PC-3 (cell line): ENCODE results near the gene APOD. TPM values are rescaled to one million over a fixed set of nuclear protein-coding genes. Genes with fewer than 3 reads are reported as not detected.
"Not testable (repeated sequence)": the region's sequence is repeated elsewhere in the genome, so short reads cannot be mapped to it uniquely, and the experiment has no call there.

Source experiments
- ATAC-seq: fragments of 200-7000 bp; cut with Tn5 transposase; 2 replicates; pipeline ENCODE4 v1.9.1; 2020; ENCODE audit warnings: mild to moderate bottlenecking, moderate library complexity
- BruUV-seq: library from RNA; stranded (reverse); fragments of 400-500 nt; replicated peaks from 2 replicates; lab custom pipeline; 2021; lab: Mats Ljungman, UMichigan
- CTCF ChIA-PET: fragments of 300-600 bp; sonication (Branson Sonifier 250); formaldehyde crosslinking; loops from one replicate; lab custom pipeline; 2022; ENCODE audit warnings: antibody characterized with exemption; lab: Charles Lee
- POLR2A ChIA-PET: fragments of 300-600 bp; sonication (Branson Sonifier 250); formaldehyde crosslinking; loops from one replicate; lab custom pipeline; 2022; ENCODE audit warnings: antibody characterized with exemption; ENCODE audit not compliant: unreplicated experiment; lab: Charles Lee
- DNase-seq: peaks from one replicate; pipeline ENCODE4 v3.0.0-alpha.2; 2015
- H2AFZ ChIP-seq: fragments of 300-600 bp; sonication (generic); 2 replicates; pipeline ENCODE4 v1.6.0; 2016; ENCODE audit warnings: antibody characterized with exemption, low read length
- H3F3A ChIP-seq: fragments of 300-600 bp; sonication (generic); one replicate; pipeline ENCODE4 v1.6.0; 2017; ENCODE audit warnings: antibody characterized with exemption, low read length, control low read depth, mild to moderate bottlenecking; ENCODE audit not compliant: unreplicated experiment
- H3K27ac ChIP-seq: fragments of 300-600 bp; sonication (generic); 2 replicates; pipeline ENCODE4 v1.5.1; 2016; ENCODE audit warnings: mild to moderate bottlenecking, low read length
- H3K27me3 ChIP-seq: fragments of 300-600 bp; sonication (generic); 2 replicates; pipeline ENCODE4 v1.6.1; 2016; ENCODE audit warnings: low read length, mixed read lengths
- H3K36me3 ChIP-seq: fragments of 300-600 bp; sonication (generic); 2 replicates; pipeline ENCODE4 v1.6.1; 2016; ENCODE audit warnings: low read depth, mixed run types, low read length, mixed read lengths
- H3K4me1 ChIP-seq: fragments of 300-600 bp; sonication (generic); 2 replicates; pipeline ENCODE4 v1.5.1; 2016; ENCODE audit warnings: low read length; ENCODE audit not compliant: insufficient read depth
- H3K4me2 ChIP-seq: fragments of 300-600 bp; sonication (generic); 2 replicates; pipeline ENCODE4 v1.6.0; 2016; ENCODE audit warnings: low read length
- H3K4me3 ChIP-seq: fragments of 300-600 bp; sonication (generic); 2 replicates; pipeline ENCODE4 v1.5.1; 2016; ENCODE audit warnings: mild to moderate bottlenecking, low read length, mixed read lengths
- H3K79me2 ChIP-seq: fragments of 300-600 bp; sonication (generic); 2 replicates; pipeline ENCODE4 v1.6.1; 2017; ENCODE audit warnings: low read length, mixed read lengths
- H3K9ac ChIP-seq: fragments of 300-600 bp; sonication (generic); 2 replicates; pipeline ENCODE4 v1.6.0; 2016; ENCODE audit warnings: mild to moderate bottlenecking, low read length
- H3K9me2 ChIP-seq: fragments of 300-600 bp; sonication (generic); replicated peaks from 2 replicates; pipeline ENCODE4 v1.6.1; 2016; ENCODE audit warnings: mixed run types, low read length, mixed read lengths
- H3K9me3 ChIP-seq: fragments of 300-600 bp; sonication (generic); 2 replicates; pipeline ENCODE4 v1.6.1; 2016; ENCODE audit warnings: low read length, mixed read lengths
- H4K20me1 ChIP-seq: fragments of 300-600 bp; sonication (generic); 2 replicates; pipeline ENCODE4 v1.6.1; 2016; ENCODE audit warnings: low read length, mixed read lengths
- intact Hi-C: fragments of 100-400 bp; cut with micrococcal nuclease; formaldehyde crosslinking; loops from 2 replicates; pipeline ENCODE4 v1.9.0; 2023
- total RNA-seq: library from RNA; depleted of rRNA; stranded (reverse); fragments of >200 nt; gene quantifications from 2 replicates; pipeline ENCODE4 v1.2.3, GENCODE V29; 2014

Gene APOD
- total RNA-seq, 1 experiment from 2014 or later = not detected

DNA sequence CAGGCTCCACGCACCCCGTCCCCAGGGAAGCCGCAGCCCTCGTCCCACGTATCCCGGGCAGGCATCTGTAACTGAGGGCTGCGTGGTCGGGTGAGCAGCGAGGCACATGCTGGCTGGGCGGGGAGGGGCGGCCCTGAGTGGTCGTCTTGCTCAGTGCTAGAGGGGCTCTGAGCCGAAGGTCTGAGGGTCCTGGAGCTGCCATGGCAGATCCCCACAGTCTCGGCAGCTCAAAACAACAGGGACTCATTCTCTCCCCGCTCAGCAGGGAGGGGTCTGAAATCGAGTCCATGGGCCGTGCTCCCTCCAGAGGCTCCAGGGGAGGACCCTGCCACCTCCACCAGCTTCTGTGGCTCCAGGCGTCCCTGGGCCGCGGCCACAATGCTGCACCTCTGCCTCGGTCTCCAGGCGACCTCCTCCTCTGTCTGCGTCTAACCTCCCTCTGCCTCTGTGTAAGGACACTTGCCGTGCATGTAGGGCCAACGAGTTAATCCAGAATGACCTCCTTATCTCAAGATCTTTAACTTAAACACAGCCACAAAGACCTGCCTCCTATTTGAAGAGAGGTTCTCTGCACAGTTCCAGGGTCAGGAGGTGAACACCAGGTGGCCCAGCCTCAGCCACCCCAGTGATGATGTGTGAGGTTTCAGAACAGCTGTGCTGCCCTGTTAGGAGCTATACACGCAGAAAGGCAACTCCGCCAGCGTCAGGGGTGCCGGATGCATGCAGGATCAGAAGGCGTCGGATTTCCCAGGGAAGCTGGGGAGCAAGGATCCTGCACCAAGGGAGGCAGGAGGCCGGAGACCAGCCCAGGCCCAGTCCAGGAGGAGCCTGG is 46.6 kb upstream of the APOD start:
- H3K4me2 ChIP-seq, H3K4me1 ChIP-seq, H2AFZ ChIP-seq, ATAC-seq, H3K27ac ChIP-seq, H3K9me2 ChIP-seq, H3K4me3 ChIP-seq, H3K36me3 ChIP-seq, H3F3A ChIP-seq, intact Hi-C loops, BruUV-seq, DNase-seq, H3K9me3 ChIP-seq, H3K79me2 ChIP-seq, H3K27me3 ChIP-seq, POLR2A ChIA-PET, CTCF ChIA-PET, H3K9ac ChIP-seq, H4K20me1 ChIP-seq: not testable (repeated sequence)

DNA sequence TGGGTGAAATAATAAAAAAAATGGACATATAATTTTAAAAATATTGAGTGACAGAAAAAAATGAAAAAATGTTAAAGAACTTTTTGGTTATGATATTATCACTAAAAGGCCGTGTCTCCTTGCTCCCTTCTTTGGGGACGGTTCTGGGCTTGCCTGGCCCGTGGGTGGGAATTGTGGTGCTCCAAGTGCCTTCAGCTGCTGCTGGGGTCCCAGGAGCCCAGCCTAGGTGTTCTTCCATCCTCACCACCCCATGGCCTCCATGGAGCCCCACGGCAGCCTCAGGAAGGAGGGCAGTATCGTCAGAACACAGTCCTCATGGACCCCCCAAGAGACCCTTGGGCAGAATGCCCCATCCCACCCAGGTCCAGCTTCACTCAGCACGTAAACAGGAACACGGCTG is 45.9 kb upstream of the APOD start:
- intact Hi-C loops, POLR2A ChIA-PET, H3F3A ChIP-seq, H3K4me2 ChIP-seq, BruUV-seq, H4K20me1 ChIP-seq, H3K27ac ChIP-seq, H3K36me3 ChIP-seq, H3K9me3 ChIP-seq, H3K4me3 ChIP-seq, ATAC-seq, H3K4me1 ChIP-seq, CTCF ChIA-PET, H3K9ac ChIP-seq, DNase-seq, H3K27me3 ChIP-seq, H2AFZ ChIP-seq, H3K9me2 ChIP-seq, H3K79me2 ChIP-seq: not testable (repeated sequence)

DNA sequence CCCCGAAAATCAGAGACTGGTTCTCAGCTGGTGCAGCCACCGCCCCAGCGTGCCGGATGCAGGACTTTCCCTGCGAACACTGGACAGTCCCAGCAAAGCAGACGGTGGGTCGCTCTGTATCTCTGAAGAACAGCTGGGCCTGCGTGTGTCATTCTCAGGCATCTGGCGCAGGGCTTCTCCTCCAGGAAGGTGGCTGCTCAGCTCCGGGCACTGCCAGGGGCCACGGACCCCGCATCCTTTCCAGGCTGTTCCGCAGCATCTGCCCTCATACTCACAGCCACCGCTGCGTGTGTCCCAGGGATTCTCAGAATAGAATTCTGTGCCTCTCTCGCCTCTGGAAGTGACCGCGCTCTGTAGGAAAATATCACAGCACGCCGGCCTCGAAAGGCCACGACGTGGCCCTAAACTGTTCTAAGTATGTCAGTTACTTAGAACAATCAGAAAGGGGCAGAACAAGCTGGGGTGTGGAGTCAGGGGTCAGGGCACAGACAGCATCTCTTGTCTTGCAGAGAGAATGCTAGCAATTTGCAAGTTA is 44.7 kb upstream of the APOD start:
- POLR2A ChIA-PET, CTCF ChIA-PET, H3K9me3 ChIP-seq, H3K4me2 ChIP-seq, BruUV-seq, H3K4me1 ChIP-seq, H3K9ac ChIP-seq, H3K27me3 ChIP-seq, ATAC-seq, H4K20me1 ChIP-seq, H3K4me3 ChIP-seq, H3K79me2 ChIP-seq, H3F3A ChIP-seq, H3K36me3 ChIP-seq, H3K9me2 ChIP-seq, DNase-seq, H2AFZ ChIP-seq, H3K27ac ChIP-seq, intact Hi-C loops: not testable (repeated sequence)

DNA sequence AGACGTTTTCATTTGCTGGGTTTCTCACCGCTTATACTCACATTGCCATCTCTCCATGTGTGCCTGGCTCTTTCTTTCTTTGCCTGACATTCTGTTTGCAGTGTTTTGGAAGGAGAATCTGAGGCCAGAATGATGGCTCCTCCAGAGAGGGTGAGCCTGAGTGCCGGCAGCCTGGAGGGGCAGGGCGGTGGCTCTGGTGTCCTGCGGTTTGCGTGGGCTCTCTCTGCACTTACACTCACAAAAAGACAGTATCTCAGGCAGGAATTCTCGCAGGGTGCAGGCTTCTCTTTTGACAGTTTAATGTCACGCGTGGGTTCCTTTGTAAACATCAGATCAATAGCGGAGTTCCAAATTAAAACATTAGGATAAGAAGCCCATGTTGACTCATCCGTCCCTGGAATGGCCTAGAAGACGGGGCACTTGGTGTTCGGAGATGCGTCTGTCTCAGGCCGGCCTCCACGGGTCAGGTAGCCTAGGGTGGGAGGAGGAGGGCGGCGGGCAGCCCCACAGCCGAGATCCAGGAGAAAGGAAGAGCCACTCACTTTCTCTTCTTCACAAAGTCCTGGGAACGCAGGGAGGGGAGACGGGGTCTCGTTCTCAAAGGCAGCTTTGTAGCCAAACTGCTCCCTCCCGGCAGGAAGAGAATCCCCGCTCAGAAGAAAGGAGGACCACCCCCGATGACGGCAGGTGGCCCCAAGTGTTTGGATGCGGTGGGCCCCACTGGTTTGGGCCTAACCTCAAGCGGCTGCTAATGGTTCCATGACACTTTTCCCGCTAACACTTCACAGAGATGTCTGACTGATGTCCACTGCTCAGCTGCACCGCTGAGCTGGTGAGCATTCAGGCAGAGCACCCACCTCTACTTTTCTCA is 44.0 kb upstream of the APOD start:
- H3K4me3 ChIP-seq, H2AFZ ChIP-seq, intact Hi-C loops, BruUV-seq, H3F3A ChIP-seq, POLR2A ChIA-PET, H3K27ac ChIP-seq, H3K9me3 ChIP-seq, H3K27me3 ChIP-seq, H3K79me2 ChIP-seq, H3K9me2 ChIP-seq, DNase-seq, ATAC-seq, H3K4me1 ChIP-seq, H4K20me1 ChIP-seq, H3K9ac ChIP-seq, CTCF ChIA-PET, H3K4me2 ChIP-seq, H3K36me3 ChIP-seq: not testable (repeated sequence)

DNA sequence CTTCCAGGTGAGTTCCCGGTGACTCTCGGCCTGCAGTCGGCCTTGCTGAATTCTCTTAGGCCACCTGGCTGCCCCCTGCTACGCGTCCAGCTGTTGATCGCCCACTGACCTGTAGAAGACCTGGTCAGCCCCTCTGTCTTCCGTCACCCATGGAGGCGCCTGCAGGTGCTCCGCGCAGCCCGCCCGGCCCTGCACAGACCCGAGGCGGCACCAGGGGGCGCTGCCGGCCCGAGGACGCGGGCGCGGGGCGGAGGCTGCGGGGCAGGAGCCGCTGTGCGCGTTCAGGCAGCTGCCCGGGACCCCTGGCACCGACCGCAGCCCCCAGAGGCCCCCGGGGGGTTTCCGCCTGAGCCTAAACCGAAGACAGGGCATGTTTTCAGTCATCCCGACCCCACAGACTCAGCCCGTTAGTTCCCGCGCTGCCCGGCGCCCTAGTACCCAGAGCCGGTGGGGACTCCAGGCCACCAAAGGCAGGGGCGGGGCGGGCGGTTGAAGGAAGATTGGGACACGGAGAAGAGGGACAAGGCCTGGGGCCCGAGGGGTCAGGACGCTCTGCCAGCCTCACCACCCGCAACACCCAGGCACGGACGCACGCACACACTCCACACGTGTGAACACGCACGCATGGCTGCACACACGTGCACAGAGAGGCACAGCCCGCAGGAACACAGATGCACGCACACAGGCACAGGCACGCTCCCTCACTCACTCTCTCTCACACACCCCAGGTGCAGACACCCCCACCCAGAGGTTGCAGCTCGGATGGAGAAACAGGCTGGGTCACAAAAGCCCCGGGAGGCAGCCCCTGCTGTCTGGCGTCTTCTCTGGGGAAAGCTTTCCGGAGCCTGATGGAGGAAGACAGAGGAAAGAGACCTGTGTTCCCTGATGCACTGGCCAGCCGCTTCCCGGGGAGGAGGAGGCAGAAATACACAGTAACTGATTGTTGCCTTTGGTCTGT is 41.1 kb upstream of the APOD start:
- H3K4me3 ChIP-seq, intact Hi-C loops, H3K4me2 ChIP-seq, BruUV-seq, POLR2A ChIA-PET, H3K9me3 ChIP-seq, H3K36me3 ChIP-seq, H3F3A ChIP-seq, H3K4me1 ChIP-seq, DNase-seq, H2AFZ ChIP-seq, H3K9ac ChIP-seq, H3K79me2 ChIP-seq, H3K27me3 ChIP-seq, H4K20me1 ChIP-seq, H3K27ac ChIP-seq, CTCF ChIA-PET, H3K9me2 ChIP-seq: not testable (repeated sequence)
- ATAC-seq = peak; percentile 95

DNA sequence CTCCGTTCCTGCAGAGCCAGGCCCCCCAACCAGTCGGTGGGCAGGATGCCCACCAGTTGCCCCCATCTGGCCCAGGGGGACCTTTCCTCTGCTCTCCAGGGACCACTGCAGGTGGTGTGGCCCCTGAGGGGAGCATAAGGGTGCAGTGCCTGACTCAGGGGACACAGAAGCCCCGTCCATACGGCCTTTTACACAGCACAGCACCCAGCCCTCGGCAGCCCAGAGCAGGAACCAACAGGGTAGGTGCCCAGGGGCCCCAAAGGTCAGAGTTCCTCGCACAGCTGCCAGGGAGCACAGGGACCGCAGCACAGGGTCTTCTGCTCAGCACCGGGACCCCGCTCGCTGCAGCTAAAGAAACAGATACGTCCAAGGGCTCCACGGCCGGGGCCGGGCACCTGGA is 40.4 kb upstream of the APOD start:
- H3K4me3 ChIP-seq, BruUV-seq, H3K9ac ChIP-seq, H3K27ac ChIP-seq, H2AFZ ChIP-seq, H3K9me2 ChIP-seq, H3K27me3 ChIP-seq, H3K4me1 ChIP-seq, H4K20me1 ChIP-seq, H3K79me2 ChIP-seq, intact Hi-C loops, DNase-seq, H3K9me3 ChIP-seq, POLR2A ChIA-PET, H3K36me3 ChIP-seq, CTCF ChIA-PET, H3K4me2 ChIP-seq, H3F3A ChIP-seq: not testable (repeated sequence)
- peak; percentile 6 for ATAC-seq
